HG03378 (cell line): ENCODE data around the gene LASP1NB.
A peak's percentile ranks its signal among the peaks of the same experiment; 100 is the strongest.
"Not testable (repeated sequence)": the region's sequence is repeated elsewhere in the genome, so short reads cannot be mapped to it uniquely, and the experiment has no call there.

Experiments used
- ATAC-seq: cut with Tn5 transposase; IDR thresholded peaks from one replicate; pipeline ENCODE4 v1.9.1; 2021; ENCODE audit warnings: mild to moderate bottlenecking, moderate library complexity; ENCODE audit not compliant: unreplicated experiment

The LASP1NB gene

GRCh38 chr17:38896346-38896954 lies 29.0 kb upstream of the LASP1NB start:
- ATAC-seq: no peak

GRCh38 chr17:38897176-38897575 lies 28.2 kb upstream of the LASP1NB start:
- ATAC-seq: no peak

- no peak for ATAC-seq
Observed at GRCh38 chr17:38897671-38898290, 27.6 kb upstream of the LASP1NB start.

GRCh38 chr17:38898291-38898679 lies 27.1 kb upstream of the LASP1NB start:
- ATAC-seq: peak; percentile 20

GRCh38 chr17:38898812-38899348 lies 26.5 kb upstream of the LASP1NB start:
- peak; percentile 77 for ATAC-seq

- no peak for ATAC-seq
Observed at GRCh38 chr17:38899421-38899820, 26.0 kb upstream of the LASP1NB start.

GRCh38 chr17:38900978-38901656 lies 24.3 kb upstream of the LASP1NB start:
- no peak for ATAC-seq

GRCh38 chr17:38903404-38903803 lies 22.0 kb upstream of the LASP1NB start:
- no peak for ATAC-seq

- ATAC-seq: no peak
Observed at GRCh38 chr17:38904892-38905291, 20.5 kb upstream of the LASP1NB start.

GRCh38 chr17:38905375-38905774 lies 20.0 kb upstream of the LASP1NB start:
- no peak for ATAC-seq

- no peak for ATAC-seq
Observed at GRCh38 chr17:38906460-38907228, 18.8 kb upstream of the LASP1NB start.

GRCh38 chr17:38907930-38908675 lies 17.3 kb upstream of the LASP1NB start:
- ATAC-seq: no peak

GRCh38 chr17:38908676-38909181 lies 16.7 kb upstream of the LASP1NB start:
- no peak for ATAC-seq

- ATAC-seq: no peak
Observed at GRCh38 chr17:38910325-38910724, 15.1 kb upstream of the LASP1NB start.

- ATAC-seq: no peak
Observed at GRCh38 chr17:38911081-38911730, 14.2 kb upstream of the LASP1NB start.

GRCh38 chr17:38911731-38912081 lies 13.7 kb upstream of the LASP1NB start:
- ATAC-seq: not testable (repeated sequence)

GRCh38 chr17:38912221-38912813 lies 13.1 kb upstream of the LASP1NB start:
- ATAC-seq: no peak

GRCh38 chr17:38914741-38915638 lies 10.4 kb upstream of the LASP1NB start:
- ATAC-seq: no peak

GRCh38 chr17:38915639-38915995 lies 9.8 kb upstream of the LASP1NB start:
- ATAC-seq: no peak
